WTC11 (cell line): Measurements from ENCODE around the gene PTGR2. TPM values are rescaled to one million over a fixed set of nuclear protein-coding genes. Genes with fewer than 3 reads are reported as not detected.
"Not testable (repeated sequence)": the region's sequence is repeated elsewhere in the genome, so short reads cannot be mapped to it uniquely, and the experiment has no call there.

Experiments used
- ATAC-seq: fragments of 200-7000 bp; cut with Tn5 transposase; 2 replicates; pipeline ENCODE4 v1.10.0; 2021; ENCODE audit warnings: mild to moderate bottlenecking, moderate library complexity
- CTCF ChIA-PET: fragments of 300-600 bp; sonication (Branson Sonifier 250); formaldehyde crosslinking; loops from one replicate; lab custom pipeline; 2021; ENCODE audit warnings: antibody characterized with exemption; lab: Charles Lee
- POLR2A ChIA-PET: fragments of 350-600 bp; sonication (Branson Sonifier 250); formaldehyde crosslinking; loops from one replicate; lab custom pipeline; 2021; ENCODE audit warnings: antibody characterized with exemption; lab: Charles Lee
- DNase-seq: peaks from one replicate; pipeline ENCODE4 v3.0.0; 2021; ENCODE audit warnings: low spot score
- H3K27ac Mint-ChIP-seq: 2 replicates; pipeline ENCODE4 v1.8.0; 2021; ENCODE audit warnings: mixed read lengths
- H3K27me3 Mint-ChIP-seq: 2 replicates; pipeline ENCODE4 v1.8.0; 2021; ENCODE audit warnings: low read depth, mild to moderate bottlenecking, moderate library complexity, mixed read lengths
- H3K36me3 Mint-ChIP-seq: 2 replicates; pipeline ENCODE4 v1.8.0; 2021; ENCODE audit warnings: mixed read lengths
- H3K4me1 Mint-ChIP-seq: 2 replicates; pipeline ENCODE4 v1.8.0; 2022; ENCODE audit warnings: mixed read lengths
- H3K4me3 Mint-ChIP-seq: 2 replicates; pipeline ENCODE4 v1.8.0; 2021; ENCODE audit warnings: mild to moderate bottlenecking, moderate library complexity, mixed read lengths
- H3K9me3 Mint-ChIP-seq: 2 replicates; pipeline ENCODE4 v1.8.0; 2021; ENCODE audit warnings: mixed read lengths
- CBFB ChIP-seq: sonication (generic); formaldehyde crosslinking; IDR thresholded peaks from 2 replicates; pipeline ENCODE4 v1.8.1; 2022; ENCODE audit warnings: mild to moderate bottlenecking, low read depth, missing genetic modification reagents
- E2F5 ChIP-seq: sonication (generic); formaldehyde crosslinking; IDR thresholded peaks from 2 replicates; pipeline ENCODE4 v1.8.1; 2022; ENCODE audit warnings: mild to moderate bottlenecking, moderate library complexity, missing genetic modification reagents
- ELF4 ChIP-seq: sonication (generic); formaldehyde crosslinking; IDR thresholded peaks from 2 replicates; pipeline ENCODE4 v1.8.1; 2022; ENCODE audit warnings: low read depth, mild to moderate bottlenecking, moderate library complexity, missing genetic modification reagents
- FOXP1 ChIP-seq: sonication (generic); formaldehyde crosslinking; IDR thresholded peaks from 2 replicates; pipeline ENCODE4 v1.8.0; 2022; ENCODE audit warnings: missing genetic modification reagents, mild to moderate bottlenecking, moderate library complexity, borderline replicate concordance
- GRHL2 ChIP-seq: fragments of 250-450 bp; sonication (Bioruptor Pico); IDR thresholded peaks from 2 replicates; pipeline ENCODE4 v1.8.0; 2022; ENCODE audit warnings: mild to moderate bottlenecking, moderate library complexity; ENCODE audit not compliant: insufficient replicate concordance, severe bottlenecking
- IRF1 ChIP-seq: sonication (generic); formaldehyde crosslinking; IDR thresholded peaks from 2 replicates; pipeline ENCODE4 v1.8.0; 2023; ENCODE audit warnings: missing genetic modification reagents
- NR3C1 ChIP-seq: sonication (generic); formaldehyde crosslinking; conservative IDR thresholded peaks from 2 replicates; pipeline ENCODE4 v1.8.1; 2023; ENCODE audit warnings: low read depth, mild to moderate bottlenecking, missing genetic modification reagents
- PRDM15 ChIP-seq: sonication (generic); formaldehyde crosslinking; IDR thresholded peaks from 2 replicates; pipeline ENCODE4 v1.8.0; 2022; ENCODE audit warnings: missing genetic modification reagents
- RELA ChIP-seq: sonication (generic); formaldehyde crosslinking; IDR thresholded peaks from 2 replicates; pipeline ENCODE4 v1.8.1; 2022; ENCODE audit warnings: missing genetic modification reagents, mild to moderate bottlenecking, borderline replicate concordance
- SMAD3 ChIP-seq: sonication (generic); formaldehyde crosslinking; IDR thresholded peaks from 2 replicates; pipeline ENCODE4 v1.8.0; 2022; ENCODE audit warnings: missing genetic modification reagents, mild to moderate bottlenecking, borderline replicate concordance
- SMAD4 ChIP-seq: sonication (generic); formaldehyde crosslinking; IDR thresholded peaks from 2 replicates; pipeline ENCODE4 v1.8.0; 2022; ENCODE audit warnings: mild to moderate bottlenecking, missing genetic modification reagents
- SOX15 ChIP-seq: fragments of 250-450 bp; sonication (Bioruptor Pico); IDR thresholded peaks from 2 replicates; pipeline ENCODE4 v1.9.0; 2021; ENCODE audit warnings: mild to moderate bottlenecking
- ZMAT4 ChIP-seq: fragments of 250-450 bp; sonication (Bioruptor Pico); IDR thresholded peaks from 2 replicates; pipeline ENCODE4 v1.9.0; 2021; ENCODE audit warnings: mild to moderate bottlenecking
- ZNF121 ChIP-seq: sonication (generic); formaldehyde crosslinking; IDR thresholded peaks from 2 replicates; pipeline ENCODE4 v1.8.0; 2023; ENCODE audit warnings: missing genetic modification reagents
- ZNF219 ChIP-seq: sonication (generic); formaldehyde crosslinking; IDR thresholded peaks from 2 replicates; pipeline ENCODE4 v1.8.0; 2023; ENCODE audit warnings: missing genetic modification reagents, mild to moderate bottlenecking, borderline replicate concordance
- total RNA-seq: library from RNA; stranded (reverse); gene quantifications from 3 replicates; pipeline ENCODE4 v1.2.3, GENCODE V29; 2021

The PTGR2 gene
- total RNA-seq, 1 experiment from 2014 or later = 20.7 TPM

- POLR2A ChIA-PET = no interaction called here
- H3K9me3 Mint-ChIP-seq = peaks cover 14% of the 10 kb centered on the region
- no peak overlapping the region for H3K27ac Mint-ChIP-seq
- ATAC-seq (no peak), DNase-seq (no peak)
- no peaks in the 10 kb centered on the region for H3K27me3 Mint-ChIP-seq
- TF ChIP-seq ZNF121 (CRISPR knock-in tag) = no peak
- CTCF ChIA-PET = no interaction called here
- H3K4me3 Mint-ChIP-seq = no peak overlapping the region
- H3K36me3 Mint-ChIP-seq = peaks cover 55% of the 10 kb centered on the region
- no peaks in the 10 kb centered on the region for H3K4me1 Mint-ChIP-seq
Observed at GRCh38 chr14:73913256-73913655, 61.6 kb downstream of the PTGR2 start.

GRCh38 chr14:73916324-73916723 is 64.7 kb downstream of the PTGR2 start:
- CTCF ChIA-PET = interaction anchor here (0.5 kb wide), 1 partner anchor 35 kb away, joined by 3 read pairs; no protein-coding TSS in a partner anchor
- TF ChIP-seq IRF1 (CRISPR knock-in tag) (no peak), SMAD3 (CRISPR knock-in tag) (no peak), GRHL2 (CRISPR knock-in tag) (no peak), ELF4 (no peak), ZMAT4 (CRISPR knock-in tag) (no peak), PRDM15 (CRISPR knock-in tag) (no peak), ZNF219 (CRISPR knock-in tag) (no peak), NR3C1 (CRISPR knock-in tag) (no peak), FOXP1 (CRISPR knock-in tag) (no peak), SMAD4 (CRISPR knock-in tag) (no peak), RELA (CRISPR knock-in tag) (no peak), CBFB (CRISPR knock-in tag) (no peak), SOX15 (CRISPR knock-in tag) (no peak), E2F5 (CRISPR knock-in tag) (no peak)
- ATAC-seq (no peak), DNase-seq (no peak)
- Mint-ChIP-seq H3K27me3 (no peaks in the 10 kb centered on the region), H3K36me3 (peaks cover 42% of the 10 kb centered on the region), H3K9me3 (peaks cover 17% of the 10 kb centered on the region), H3K4me1 (no peaks in the 10 kb centered on the region), H3K4me3 (no peak overlapping the region), H3K27ac (no peak overlapping the region)
- POLR2A ChIA-PET = no interaction called here

- H3K9me3 Mint-ChIP-seq, H3K27ac Mint-ChIP-seq, H3K4me3 Mint-ChIP-seq, CTCF ChIA-PET, DNase-seq, POLR2A ChIA-PET, H3K27me3 Mint-ChIP-seq, H3K4me1 Mint-ChIP-seq, ATAC-seq: not testable (repeated sequence)
- peaks cover 32% of the 10 kb centered on the region for H3K36me3 Mint-ChIP-seq
Observed at GRCh38 chr14:73919457-73919856, 67.8 kb downstream of the PTGR2 start.
